ENCODE results near the gene S1PR4.

DNA sequence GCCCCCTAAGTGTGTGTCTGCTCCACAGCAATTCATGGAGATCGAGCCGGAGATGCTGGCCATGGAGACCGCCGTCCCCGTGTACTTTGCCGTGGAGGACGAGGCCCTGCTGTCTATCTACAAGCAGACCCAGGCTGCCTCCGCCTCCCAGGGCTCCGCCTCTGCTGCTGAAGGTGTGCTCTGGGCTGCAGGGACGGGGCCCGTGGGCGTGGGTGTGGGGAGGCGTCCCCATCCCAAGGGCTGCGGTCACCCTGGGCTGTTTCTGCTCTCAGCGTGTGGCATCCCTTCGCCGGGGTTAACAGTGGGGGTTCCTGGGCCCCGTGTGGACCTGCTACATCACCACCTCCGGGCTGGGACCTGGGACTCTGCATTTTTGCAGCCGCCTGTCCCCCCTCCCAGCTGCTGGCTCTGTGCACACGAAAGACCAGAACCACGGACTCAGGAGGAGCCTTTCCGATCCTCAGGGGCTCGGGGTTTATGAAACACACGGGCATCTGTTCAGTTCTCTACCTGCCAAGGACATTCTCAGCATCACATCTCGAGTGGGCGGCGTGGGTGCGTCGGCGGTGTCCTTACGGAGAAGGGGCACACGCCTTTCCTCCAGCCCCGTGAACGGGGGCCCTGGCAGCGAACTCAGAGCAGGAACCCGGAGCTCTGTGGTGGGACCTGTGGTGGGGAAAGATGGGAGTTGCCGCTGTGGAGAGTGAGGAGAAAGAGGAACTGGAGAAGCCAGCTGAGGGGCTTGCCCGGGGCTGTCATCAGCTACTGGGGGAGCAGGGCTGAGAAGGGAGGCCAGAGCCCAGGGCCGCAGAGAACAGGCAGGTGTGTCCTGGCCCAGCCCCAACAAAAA is 14.9 kb downstream of the S1PR4 start:
- TF ChIP-seq, protein P1, sequence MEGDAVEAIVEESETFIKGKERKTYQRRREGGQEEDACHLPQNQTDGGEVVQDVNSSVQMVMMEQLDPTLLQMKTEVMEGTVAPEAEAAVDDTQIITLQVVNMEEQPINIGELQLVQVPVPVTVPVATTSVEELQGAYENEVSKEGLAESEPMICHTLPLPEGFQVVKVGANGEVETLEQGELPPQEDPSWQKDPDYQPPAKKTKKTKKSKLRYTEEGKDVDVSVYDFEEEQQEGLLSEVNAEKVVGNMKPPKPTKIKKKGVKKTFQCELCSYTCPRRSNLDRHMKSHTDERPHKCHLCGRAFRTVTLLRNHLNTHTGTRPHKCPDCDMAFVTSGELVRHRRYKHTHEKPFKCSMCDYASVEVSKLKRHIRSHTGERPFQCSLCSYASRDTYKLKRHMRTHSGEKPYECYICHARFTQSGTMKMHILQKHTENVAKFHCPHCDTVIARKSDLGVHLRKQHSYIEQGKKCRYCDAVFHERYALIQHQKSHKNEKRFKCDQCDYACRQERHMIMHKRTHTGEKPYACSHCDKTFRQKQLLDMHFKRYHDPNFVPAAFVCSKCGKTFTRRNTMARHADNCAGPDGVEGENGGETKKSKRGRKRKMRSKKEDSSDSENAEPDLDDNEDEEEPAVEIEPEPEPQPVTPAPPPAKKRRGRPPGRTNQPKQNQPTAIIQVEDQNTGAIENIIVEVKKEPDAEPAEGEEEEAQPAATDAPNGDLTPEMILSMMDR (IDR thresholded peaks at IDR 0.05; ENCODE audit: insufficient read depth, low read length, poor library complexity, severe bottlenecking), result no peak
- TF ChIP-seq EZH2phosphoT487 (conservative IDR thresholded peaks at IDR 0.05; ENCODE audit: low read length), result no peak

Measured in SU-DHL-6 (cell line).